ENCODE results near the gene MUC7. TPM values are rescaled to one million over a fixed set of nuclear protein-coding genes. Genes with fewer than 3 reads are reported as not detected.
A peak's percentile ranks its signal among the peaks of the same experiment; 100 is the strongest.

MUC7 gene
- total RNA-seq (2021): not detected in 2 replicates
- Bru-seq, nascent RNA: not detected
- BruChase-seq, experiment 1, labeled RNA remaining after a 2-hour chase: not detected
- not detected for BruChase-seq, experiment 2, labeled RNA remaining after a 6-hour chase
- long read RNA-seq: 0 reads

- no peak for DNase-seq
- Histone ChIP-seq H3K27ac (no peak within 1 kb of the TSS), H3K9me2 (ENCODE audit: insufficient read depth) (no peaks in the 10 kb centered on the region), H3K9me3 (ENCODE audit: insufficient read depth, low read depth) (no peaks in the 10 kb centered on the region), H3K4me2 (no peak within 1 kb of the TSS), H3K4me1 (replicated peaks; ENCODE audit: insufficient read depth) (no peaks in the 10 kb centered on the region), H2AFZ (no peak within 1 kb of the TSS), H3K79me2 (ENCODE audit: low read depth) (no peaks in the 10 kb centered on the region), H3K4me3 (no peak within 1 kb of the TSS), H4K20me1 (ENCODE audit: insufficient read depth) (no peaks in the 10 kb centered on the region), H3F3A (ENCODE audit: insufficient read depth, low read depth) (no peaks in the 10 kb centered on the region), H3K36me3 (ENCODE audit: low read depth) (no peaks in the 10 kb centered on the region), H3K27me3 (ENCODE audit: insufficient read depth, low read depth) (no peaks in the 10 kb centered on the region)
- CTCF ChIA-PET: no interaction called here
- POLR2A ChIA-PET (ENCODE audit: unreplicated experiment): no interaction called here
- no TSS peak for BruUV-seq (replicated peaks)
- TF ChIP-seq CTCF (conservative IDR thresholded peaks at IDR 0.05) (no peak), EZH2 (IDR thresholded peaks at IDR 0.05; ENCODE audit: low read depth) (no peak)
- intact Hi-C loops (cut with micrococcal nuclease; ENCODE audit: unreplicated experiment): no loop called here
These were observed at the start of gene MUC7 for GRCh38 chr4:70471897-70472296. MUC7 (plus strand) TSS chr4:70472197; CDS start chr4:70474022, 1,825 bp downstream.

DNA sequence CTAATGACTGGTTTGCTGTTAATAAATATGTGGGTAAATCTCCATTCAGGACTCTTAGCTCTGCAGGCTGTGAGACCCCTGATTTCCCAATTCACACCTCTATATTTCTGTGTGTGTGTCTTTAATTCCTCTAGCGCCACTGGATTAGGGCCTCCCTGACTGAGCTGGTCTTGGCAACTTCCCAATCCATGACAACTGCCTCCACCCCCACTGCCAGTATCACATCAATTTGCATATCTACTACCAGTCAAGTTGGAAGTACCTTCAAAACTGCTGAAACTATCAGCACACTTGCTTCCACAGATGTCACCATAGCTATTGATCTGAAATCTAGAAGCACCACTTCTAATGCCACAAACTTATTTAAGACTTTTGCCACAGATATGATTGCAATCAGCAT, 46.7 kb upstream of the MUC7 start:
- Histone ChIP-seq H3K27me3 (ENCODE audit: insufficient read depth, low read depth) (no peaks in the 10 kb centered on the region), H3K27ac (no peak overlapping the region), H3K4me3 (no peak overlapping the region), H3K36me3 (ENCODE audit: low read depth) (no peaks in the 10 kb centered on the region), H4K20me1 (ENCODE audit: insufficient read depth) (no peaks in the 10 kb centered on the region), H3K79me2 (ENCODE audit: low read depth) (no peaks in the 10 kb centered on the region), H2AFZ (no peak overlapping the region), H3K9me2 (ENCODE audit: insufficient read depth) (no peaks in the 10 kb centered on the region), H3F3A (ENCODE audit: insufficient read depth, low read depth) (no peaks in the 10 kb centered on the region), H3K4me2 (no peak overlapping the region), H3K4me1 (replicated peaks; ENCODE audit: insufficient read depth) (no peaks in the 10 kb centered on the region), H3K9me3 (ENCODE audit: insufficient read depth, low read depth) (no peaks in the 10 kb centered on the region)
- BruUV-seq (replicated peaks): no TSS peak
- CTCF ChIA-PET: no interaction called here
- peak in 1 of 2 experiments; percentile 3 for DNase-seq
- intact Hi-C loops (cut with micrococcal nuclease; ENCODE audit: unreplicated experiment): no loop called here
- no peak for TF ChIP-seq EZH2 (IDR thresholded peaks at IDR 0.05; ENCODE audit: low read depth)
- no peak for TF ChIP-seq CTCF (conservative IDR thresholded peaks at IDR 0.05)
- POLR2A ChIA-PET (ENCODE audit: unreplicated experiment): no interaction called here

GRCh38 chr4:70426789-70427188, 45.2 kb upstream of the MUC7 start:
- no TSS peak for BruUV-seq (replicated peaks)
- no peak for TF ChIP-seq EZH2 (IDR thresholded peaks at IDR 0.05; ENCODE audit: low read depth)
- TF ChIP-seq CTCF (conservative IDR thresholded peaks at IDR 0.05): no peak

More at GRCh38 chr4:70426789-70427188, 45.2 kb upstream of the MUC7 start:
- no peak overlapping the region for H3K27ac ChIP-seq
- no peaks in the 10 kb centered on the region for H3K9me3 ChIP-seq (ENCODE audit: insufficient read depth, low read depth)
- no peaks in the 10 kb centered on the region for H3K36me3 ChIP-seq (ENCODE audit: low read depth)
- H3K4me2 ChIP-seq: no peak overlapping the region
- no peak for DNase-seq
- no peaks in the 10 kb centered on the region for H3K9me2 ChIP-seq (ENCODE audit: insufficient read depth)
- H3K27me3 ChIP-seq (ENCODE audit: insufficient read depth, low read depth): no peaks in the 10 kb centered on the region
- no peaks in the 10 kb centered on the region for H3F3A ChIP-seq (ENCODE audit: insufficient read depth, low read depth)
- ChIA-PET POLR2A (ENCODE audit: unreplicated experiment) (no interaction called here), CTCF (no interaction called here)
- intact Hi-C loops (cut with micrococcal nuclease; ENCODE audit: unreplicated experiment): no loop called here
- no peak overlapping the region for H3K4me3 ChIP-seq
- H3K79me2 ChIP-seq (ENCODE audit: low read depth): no peaks in the 10 kb centered on the region
- no peak overlapping the region for H2AFZ ChIP-seq
- no peaks in the 10 kb centered on the region for H4K20me1 ChIP-seq (ENCODE audit: insufficient read depth)
- no peaks in the 10 kb centered on the region for H3K4me1 ChIP-seq (replicated peaks; ENCODE audit: insufficient read depth)

Measured in PC-9 (cell line).